GM23248 (cell line): Measurements from ENCODE around the gene CTXN1. TPM values are rescaled to one million over a fixed set of nuclear protein-coding genes. Genes with fewer than 3 reads are reported as not detected.

Experiments used
- DNase-seq: peaks from one replicate; pipeline ENCODE4 v3.0.0-alpha.2; 2015
- H2AFZ ChIP-seq: fragments of 200-600 bp; sonication (generic); 2 replicates; pipeline ENCODE4 v1.6.1; 2016; ENCODE audit warnings: antibody characterized with exemption
- H3F3A ChIP-seq: fragments of 200-600 bp; sonication (generic); 2 replicates; pipeline ENCODE4 v1.6.1; 2016; ENCODE audit warnings: mild to moderate bottlenecking, antibody characterized with exemption, mixed run types; ENCODE audit not compliant: insufficient read depth
- H3K27ac ChIP-seq: fragments of 200-600 bp; sonication (generic); 2 replicates; pipeline ENCODE4 v1.5.1; 2016; ENCODE audit warnings: mild to moderate bottlenecking
- H3K27me3 ChIP-seq: fragments of 200-600 bp; sonication (generic); replicated peaks from 2 replicates; pipeline ENCODE4 v1.6.1; 2016; ENCODE audit warnings: mild to moderate bottlenecking; ENCODE audit not compliant: insufficient read depth
- H3K36me3 ChIP-seq: fragments of 200-600 bp; sonication (generic); 2 replicates; pipeline ENCODE4 v1.6.1; 2016; ENCODE audit warnings: low read depth, mild to moderate bottlenecking
- H3K4me1 ChIP-seq: fragments of 200-600 bp; sonication (generic); 2 replicates; pipeline ENCODE4 v1.6.1; 2016; ENCODE audit warnings: mild to moderate bottlenecking; ENCODE audit not compliant: insufficient read depth
- H3K4me2 ChIP-seq: fragments of 200-600 bp; sonication (generic); one replicate; pipeline ENCODE4 v1.6.1; 2016; ENCODE audit warnings: mild to moderate bottlenecking; ENCODE audit not compliant: unreplicated experiment
- H3K4me3 ChIP-seq: fragments of 200-600 bp; sonication (generic); 2 replicates; pipeline ENCODE4 v1.5.1; 2016; ENCODE audit warnings: mild to moderate bottlenecking
- H3K79me2 ChIP-seq: fragments of 200-600 bp; sonication (generic); 2 replicates; pipeline ENCODE4 v1.6.1; 2016; ENCODE audit warnings: mild to moderate bottlenecking; ENCODE audit not compliant: insufficient read depth
- H3K9ac ChIP-seq: fragments of 200-600 bp; sonication (generic); 2 replicates; pipeline ENCODE4 v1.6.1; 2016; ENCODE audit warnings: mild to moderate bottlenecking
- H3K9me2 ChIP-seq: fragments of 200-600 bp; sonication (generic); 2 replicates; pipeline ENCODE4 v1.6.1; 2016; ENCODE audit warnings: mixed run types, mild to moderate bottlenecking, moderate library complexity; ENCODE audit not compliant: insufficient read depth
- H3K9me3 ChIP-seq: fragments of 200-600 bp; sonication (generic); one replicate; pipeline ENCODE4 v1.6.1; 2017; ENCODE audit warnings: low read depth
- H4K20me1 ChIP-seq: fragments of 200-600 bp; sonication (generic); 2 replicates; pipeline ENCODE4 v1.6.0; 2016; ENCODE audit not compliant: insufficient read depth
- EZH2 ChIP-seq: fragments of 200-600 bp; sonication (generic); IDR thresholded peaks from 2 replicates; pipeline ENCODE4 v1.6.1; 2018; ENCODE audit warnings: antibody characterized with exemption, mild to moderate bottlenecking; ENCODE audit not compliant: insufficient read depth, poor library complexity, severe bottlenecking
- EZH2phosphoT487 ChIP-seq: fragments of 200-600 bp; sonication (generic); IDR thresholded peaks from 2 replicates; pipeline ENCODE4 v1.6.1; 2018; ENCODE audit warnings: antibody characterized with exemption, moderate library complexity, mild to moderate bottlenecking, low read depth; ENCODE audit not compliant: insufficient read depth
- WGBS, 2 experiments: methylation state at CpG; one replicate each; pipeline ENCODE4 v1.1.6; 2015 to 2017; ENCODE audit warnings: low lambda C conversion rate in 2 of 2, low coverage in 1 of 2; ENCODE audit errors: missing lambda C conversion rate in 2 of 2; 5-methylcytosine and 5-hydroxymethylcytosine counted together
- in situ Hi-C: fragments of 300-500 bp; cut with MboI; formaldehyde crosslinking; loops from 2 replicates; pipeline ENCODE4 v1.15.0; 2020
- polyA plus RNA-seq: library from polyadenylated mRNA; unstranded; fragments of >200 nt; fragmentation: Nextera tagmentation; extraction: Ambion mirVana; gene quantifications from 2 replicates; pipeline ENCODE4 v1.2.1, GENCODE V29; 2016
- total RNA-seq: library from RNA; depleted of rRNA; stranded (reverse); fragments of >200 nt; shearing (Covaris generic); gene quantifications from 2 replicates; pipeline ENCODE4 v1.2.3, GENCODE V29; 2014

The CTXN1 gene
- total and polyA plus RNA-seq, 2 experiments from 2014 or later = 3.4 to 3.5 TPM

GRCh38 chr19:7883796-7884570, 42.0 kb downstream of the CTXN1 start:
- in situ Hi-C loops = no loop called here
- no peaks in the 10 kb centered on the region for H3F3A ChIP-seq
- H3K4me2 ChIP-seq = no peak overlapping the region
- H3K9ac ChIP-seq = no peak overlapping the region
- WGBS, 2 experiments = 71 to 72% methylated on average over 2 of the region's 2 CpGs
- H3K27ac ChIP-seq = no peak overlapping the region
- H3K27me3 ChIP-seq = no peaks in the 10 kb centered on the region
- peak; percentile 54 for DNase-seq
- TF ChIP-seq EZH2 (no peak), EZH2phosphoT487 (no peak)
- H3K9me2 ChIP-seq = no peaks in the 10 kb centered on the region
- no peak overlapping the region for H2AFZ ChIP-seq
- H3K4me1 ChIP-seq = no peaks in the 10 kb centered on the region
- no peak overlapping the region for H3K4me3 ChIP-seq
- no peaks in the 10 kb centered on the region for H3K36me3 ChIP-seq
- no peaks in the 10 kb centered on the region for H4K20me1 ChIP-seq
- H3K79me2 ChIP-seq = no peaks in the 10 kb centered on the region
- H3K9me3 ChIP-seq = no peaks in the 10 kb centered on the region

DNA sequence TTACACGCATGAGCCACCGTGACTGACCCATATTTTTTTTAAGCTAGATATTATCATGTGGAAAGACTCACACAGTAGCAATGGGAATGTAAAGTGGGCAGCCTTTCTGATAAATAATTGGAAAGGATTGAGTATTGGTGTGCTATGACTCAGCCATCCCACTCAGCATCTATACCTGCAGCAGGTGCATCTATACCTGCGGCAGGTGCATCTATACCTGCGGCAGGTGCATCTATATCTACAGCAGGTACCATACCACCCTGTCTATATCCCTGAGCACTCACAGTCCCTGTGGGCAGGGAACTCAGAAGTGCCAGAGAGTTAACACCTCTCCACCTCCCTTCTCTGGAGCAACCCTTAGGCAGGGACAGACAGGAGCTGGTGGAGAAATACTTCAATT, 42.8 kb downstream of the CTXN1 start:
- in situ Hi-C loops = no loop called here
- 75 to 77% methylated on average over 4 of the region's 4 CpGs for WGBS, 2 experiments

GRCh38 chr19:7881910-7882309, 44.0 kb downstream of the CTXN1 start:
- DNase-seq = no peak
- no peaks in the 10 kb centered on the region for H3K9me3 ChIP-seq

More for the DNA sequence above, 42.8 kb downstream of the CTXN1 start:
- Histone ChIP-seq H3K9me3 (no peaks in the 10 kb centered on the region), H3K4me2 (no peak overlapping the region), H3F3A (no peaks in the 10 kb centered on the region), H3K4me3 (no peak overlapping the region), H3K27me3 (no peaks in the 10 kb centered on the region), H3K4me1 (no peaks in the 10 kb centered on the region), H3K27ac (no peak overlapping the region), H3K9me2 (no peaks in the 10 kb centered on the region), H3K9ac (no peak overlapping the region), H2AFZ (no peak overlapping the region), H4K20me1 (no peaks in the 10 kb centered on the region), H3K79me2 (no peaks in the 10 kb centered on the region), H3K36me3 (no peaks in the 10 kb centered on the region)
- DNase-seq = no peak
- no peak for TF ChIP-seq EZH2
- no peak for TF ChIP-seq EZH2phosphoT487

GRCh38 chr19:7879836-7880235, 46.1 kb downstream of the CTXN1 start:
- Histone ChIP-seq H3K9me3 (no peaks in the 10 kb centered on the region), H3K9me2 (no peaks in the 10 kb centered on the region), H3K4me3 (no peak overlapping the region), H4K20me1 (no peaks in the 10 kb centered on the region), H3K9ac (no peak overlapping the region), H3K4me2 (no peak overlapping the region), H2AFZ (no peak overlapping the region), H3K27ac (no peak overlapping the region), H3K27me3 (peaks cover 7% of the 10 kb centered on the region), H3K4me1 (no peaks in the 10 kb centered on the region), H3K36me3 (no peaks in the 10 kb centered on the region), H3F3A (no peaks in the 10 kb centered on the region), H3K79me2 (no peaks in the 10 kb centered on the region)
- WGBS, 2 experiments = 14 to 22% methylated on average over 19 of the region's 19 CpGs
- TF ChIP-seq EZH2phosphoT487 (no peak), EZH2 (no peak)
- DNase-seq = peak; percentile 32
- in situ Hi-C loops = no loop called here

More at GRCh38 chr19:7881910-7882309, 44.0 kb downstream of the CTXN1 start:
- no peaks in the 10 kb centered on the region for H3K9me2 ChIP-seq
- H3K36me3 ChIP-seq = no peaks in the 10 kb centered on the region
- TF ChIP-seq EZH2 (no peak), EZH2phosphoT487 (no peak)
- no peak overlapping the region for H3K4me2 ChIP-seq
- no peak overlapping the region for H3K27ac ChIP-seq
- H3K27me3 ChIP-seq = no peaks in the 10 kb centered on the region
- no peak overlapping the region for H3K4me3 ChIP-seq
- in situ Hi-C loops = no loop called here
- 68 to 73% methylated on average over 3 of the region's 3 CpGs for WGBS, 2 experiments
- H3K9ac ChIP-seq = no peak overlapping the region
- no peaks in the 10 kb centered on the region for H4K20me1 ChIP-seq
- H3K79me2 ChIP-seq = no peaks in the 10 kb centered on the region
- no peak overlapping the region for H2AFZ ChIP-seq
- H3K4me1 ChIP-seq = no peaks in the 10 kb centered on the region
- no peaks in the 10 kb centered on the region for H3F3A ChIP-seq
